GDM1 (cell line): Measurements from ENCODE around the gene METAP1D.

ENCODE experiments used
- DNase-seq: peaks from one replicate; lab custom pipeline; 2025; lab: John Stamatoyannopoulos, UW

Gene METAP1D

DNA sequence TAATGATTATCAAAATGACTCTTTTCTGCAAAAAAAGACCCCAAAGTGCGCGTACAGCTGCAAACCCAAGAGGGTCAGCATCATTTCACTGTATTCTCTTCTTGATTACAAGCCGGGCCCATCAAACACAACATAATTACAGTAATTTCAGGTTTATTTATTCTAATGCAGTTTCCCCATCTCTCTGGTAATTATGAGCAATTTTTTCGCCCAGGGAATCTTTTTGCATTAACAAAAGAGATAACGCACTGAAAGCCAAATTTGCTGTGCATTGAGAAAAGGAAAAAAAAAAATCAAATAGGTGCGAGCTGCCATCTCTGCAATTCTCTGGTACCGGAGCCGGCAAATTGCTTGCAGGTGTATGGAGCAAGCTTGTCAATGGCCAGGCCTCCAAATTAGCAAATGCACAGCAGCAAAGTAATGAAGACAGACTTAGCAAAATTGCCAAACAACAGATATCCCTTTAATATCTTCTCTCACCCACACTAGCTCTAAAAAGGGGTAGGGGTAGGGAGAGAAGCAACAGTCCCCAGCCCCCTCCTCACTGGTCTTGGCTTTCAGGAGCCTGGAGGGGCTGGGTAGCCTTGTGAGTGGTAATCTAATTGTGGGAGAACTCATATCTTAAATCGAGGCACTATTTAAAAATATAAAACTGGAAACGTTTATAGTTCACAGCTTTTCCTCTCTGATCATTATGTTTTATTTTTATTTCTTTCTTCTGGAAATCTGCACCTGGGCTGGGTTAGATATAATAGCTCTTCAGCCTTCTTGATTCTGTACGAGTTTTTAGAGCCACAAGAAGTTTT is 92.2 kb downstream of the METAP1D start:
- no peak for DNase-seq

DNA sequence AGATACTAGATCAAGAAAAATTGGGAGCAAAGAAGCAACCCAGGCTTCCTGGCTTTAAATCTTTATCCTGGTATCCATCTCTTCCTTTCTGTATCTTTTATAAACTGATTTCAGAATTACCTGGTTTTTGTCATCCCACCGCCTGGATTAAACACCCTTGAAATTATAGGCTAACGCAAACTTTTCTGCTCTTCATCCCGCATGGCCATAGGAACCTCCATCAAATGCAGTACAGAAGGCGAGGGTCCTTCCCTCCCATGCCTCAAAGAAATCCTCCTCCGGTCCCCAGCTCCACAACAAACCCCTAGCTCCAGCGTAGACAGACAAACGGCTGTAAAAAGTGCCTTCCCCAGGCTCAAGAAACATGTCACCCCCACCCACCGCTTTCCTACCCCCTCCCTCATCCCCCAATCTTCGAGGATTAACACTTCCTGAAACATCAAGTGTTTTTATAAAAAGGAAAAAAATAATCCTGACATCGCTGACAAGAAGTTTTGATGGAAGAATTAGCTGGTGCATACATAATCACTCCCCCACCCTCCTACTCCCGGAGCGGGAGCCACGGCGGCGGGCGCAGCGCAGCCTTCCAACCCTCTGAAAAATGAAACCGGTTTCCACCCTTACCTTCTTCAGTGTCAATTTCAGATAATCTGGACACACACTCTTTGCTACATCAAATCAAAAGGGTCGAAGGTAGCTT is 93.1 kb downstream of the METAP1D start:
- DNase-seq: no peak

DNA sequence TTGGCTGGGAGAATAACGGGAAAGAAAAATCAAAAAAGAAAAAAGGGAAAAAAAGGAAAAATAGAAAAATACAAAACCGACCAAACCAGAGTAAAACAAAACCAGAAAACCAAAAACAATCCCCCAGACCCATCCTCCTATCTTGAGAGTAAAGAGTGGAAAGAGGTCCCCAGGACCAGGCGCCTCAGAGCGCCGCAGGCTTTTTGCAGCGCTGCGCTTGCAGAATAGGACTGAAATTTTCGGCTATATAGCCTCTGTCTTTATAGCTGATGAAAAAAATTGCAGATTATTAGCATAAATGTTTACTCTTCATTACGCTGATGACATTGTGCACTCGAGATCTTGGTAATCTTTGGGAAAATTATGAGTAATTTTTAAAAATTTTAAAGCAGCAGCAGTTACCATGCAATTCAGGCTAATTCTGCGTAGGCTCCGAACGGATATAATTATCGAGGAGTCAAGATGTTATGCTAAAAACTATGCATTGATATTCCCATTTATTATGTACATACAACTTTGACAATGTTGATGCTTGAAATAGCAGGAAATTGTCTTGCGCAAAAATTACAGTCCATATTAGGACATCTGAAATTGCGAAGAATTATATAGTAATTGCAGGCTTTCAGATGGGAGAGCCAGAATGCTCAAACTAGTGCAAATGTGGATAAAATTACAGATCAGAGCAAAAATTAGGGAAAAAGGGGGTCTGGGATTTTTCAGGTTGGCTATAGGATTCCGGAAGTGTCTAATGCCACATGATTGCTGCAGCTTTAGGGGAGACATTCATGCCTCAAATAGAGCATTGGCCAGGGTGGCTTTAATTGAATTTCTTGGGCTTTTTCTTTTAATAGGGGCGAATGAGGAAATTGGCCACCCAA is 93.9 kb downstream of the METAP1D start:
- DNase-seq: no peak

DNA sequence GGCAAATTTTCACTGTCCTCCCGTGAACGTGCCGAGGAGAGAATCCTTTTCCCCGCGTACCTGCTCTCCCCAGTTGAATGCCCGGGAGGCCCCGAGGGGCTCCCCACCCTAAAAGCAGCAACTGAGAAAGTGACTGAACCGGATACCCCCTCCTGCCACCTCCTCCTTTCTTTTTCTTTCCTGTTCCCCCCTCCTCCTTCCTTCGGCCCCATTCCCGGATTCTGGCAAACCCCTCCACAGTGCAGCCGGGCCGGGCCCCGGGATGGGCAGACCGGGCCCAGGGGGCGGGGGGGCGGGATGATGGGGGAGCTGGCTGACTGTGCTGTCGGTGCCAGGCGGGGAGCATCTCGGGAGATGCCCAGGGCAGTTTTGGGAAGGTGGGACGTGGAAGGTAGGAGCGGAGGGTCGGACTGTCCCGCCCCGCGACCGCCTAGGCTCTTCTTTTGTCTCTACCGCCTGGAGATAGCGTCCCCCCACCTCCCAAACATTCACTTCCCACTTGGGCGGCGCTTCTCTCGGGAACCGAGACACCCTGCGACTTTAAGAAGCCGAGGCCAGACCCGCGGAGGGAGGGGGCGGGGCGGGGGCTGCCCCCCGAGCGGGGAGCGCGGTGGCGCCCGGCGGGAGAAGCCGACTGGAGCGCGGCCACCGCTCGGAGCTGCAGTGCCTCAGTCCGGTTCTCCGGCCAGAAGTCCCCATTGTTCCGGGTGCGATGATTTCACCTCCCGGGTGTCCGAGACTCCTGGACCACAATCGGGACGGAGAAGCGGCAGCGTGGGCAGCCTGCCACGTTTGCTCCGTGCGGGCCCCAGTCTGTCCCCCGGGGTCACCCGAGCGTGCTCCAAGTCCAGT is 94.8 kb downstream of the METAP1D start:
- DNase-seq: no peak

DNA sequence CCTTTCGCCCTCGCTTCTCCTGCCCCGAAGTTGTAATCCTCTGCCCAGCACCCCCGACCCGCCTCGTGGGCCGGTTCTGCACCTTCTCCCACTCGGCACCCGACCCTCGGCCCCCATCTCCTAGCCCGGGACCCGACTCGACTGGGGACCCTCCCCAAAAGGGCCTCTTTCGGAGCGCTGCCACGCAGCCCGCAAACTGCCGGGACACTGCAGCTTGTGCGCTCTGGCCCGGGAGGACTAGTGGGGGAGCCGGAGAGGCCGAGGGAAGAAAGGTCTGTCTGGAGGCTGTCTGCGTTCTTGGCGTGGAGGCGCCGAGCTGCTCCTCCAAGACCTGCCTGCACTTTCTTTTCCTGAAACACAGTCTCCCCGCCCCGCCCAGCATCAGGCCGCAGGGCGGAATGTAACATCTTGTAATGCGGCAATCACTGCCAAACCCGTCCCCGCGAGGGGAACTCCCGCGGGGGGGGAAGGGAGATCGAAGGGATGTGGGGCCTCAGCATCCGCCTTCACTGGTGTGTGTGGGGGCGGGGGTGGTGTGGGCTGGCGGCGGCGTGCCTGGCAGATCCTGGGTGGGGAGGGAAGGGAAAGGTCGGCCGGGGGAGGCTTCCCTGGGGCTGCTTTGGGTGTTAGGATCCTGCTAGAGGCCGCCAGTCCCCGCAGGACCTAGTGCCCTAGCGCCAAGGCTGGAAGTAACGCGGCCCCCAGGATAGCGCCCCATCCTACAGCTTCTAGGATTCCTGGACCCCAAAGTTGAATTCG is 95.6 kb downstream of the METAP1D start:
- no peak for DNase-seq

DNA sequence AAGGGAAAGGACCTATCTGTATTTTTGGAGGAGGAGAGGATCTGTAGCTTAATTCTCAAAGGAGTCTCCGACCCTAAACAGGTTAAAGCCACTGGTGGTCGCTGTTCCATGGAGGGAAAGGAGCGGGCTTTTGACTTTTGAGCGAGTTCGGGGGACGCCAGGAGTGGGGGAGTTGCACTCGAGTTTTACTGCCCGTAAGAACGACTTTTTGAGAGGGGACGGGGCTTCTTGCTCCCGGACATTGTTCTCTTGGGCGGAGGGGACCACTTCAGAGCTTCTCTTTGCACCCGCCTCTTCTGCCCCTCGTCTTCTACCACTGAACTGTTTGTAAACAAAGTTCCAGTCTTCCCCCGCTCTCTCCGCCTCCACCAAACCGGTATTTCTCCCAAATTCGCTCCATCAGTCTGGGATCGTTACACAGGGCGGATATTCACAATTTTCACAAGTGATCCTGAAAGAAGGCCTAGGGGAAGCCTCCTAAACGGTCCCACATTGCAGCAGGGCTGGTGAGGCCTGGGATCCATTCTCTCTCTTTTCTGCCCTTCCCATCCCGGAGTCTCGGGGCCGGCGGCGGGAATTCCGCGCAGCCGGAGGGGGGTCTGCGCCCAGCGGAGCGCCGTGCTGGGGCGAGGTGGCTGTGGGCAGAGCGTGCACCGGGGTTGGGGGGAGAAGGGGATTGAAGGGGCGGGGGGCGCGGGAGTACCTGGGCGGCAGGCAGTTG is 96.3 kb downstream of the METAP1D start:
- no peak for DNase-seq

DNA sequence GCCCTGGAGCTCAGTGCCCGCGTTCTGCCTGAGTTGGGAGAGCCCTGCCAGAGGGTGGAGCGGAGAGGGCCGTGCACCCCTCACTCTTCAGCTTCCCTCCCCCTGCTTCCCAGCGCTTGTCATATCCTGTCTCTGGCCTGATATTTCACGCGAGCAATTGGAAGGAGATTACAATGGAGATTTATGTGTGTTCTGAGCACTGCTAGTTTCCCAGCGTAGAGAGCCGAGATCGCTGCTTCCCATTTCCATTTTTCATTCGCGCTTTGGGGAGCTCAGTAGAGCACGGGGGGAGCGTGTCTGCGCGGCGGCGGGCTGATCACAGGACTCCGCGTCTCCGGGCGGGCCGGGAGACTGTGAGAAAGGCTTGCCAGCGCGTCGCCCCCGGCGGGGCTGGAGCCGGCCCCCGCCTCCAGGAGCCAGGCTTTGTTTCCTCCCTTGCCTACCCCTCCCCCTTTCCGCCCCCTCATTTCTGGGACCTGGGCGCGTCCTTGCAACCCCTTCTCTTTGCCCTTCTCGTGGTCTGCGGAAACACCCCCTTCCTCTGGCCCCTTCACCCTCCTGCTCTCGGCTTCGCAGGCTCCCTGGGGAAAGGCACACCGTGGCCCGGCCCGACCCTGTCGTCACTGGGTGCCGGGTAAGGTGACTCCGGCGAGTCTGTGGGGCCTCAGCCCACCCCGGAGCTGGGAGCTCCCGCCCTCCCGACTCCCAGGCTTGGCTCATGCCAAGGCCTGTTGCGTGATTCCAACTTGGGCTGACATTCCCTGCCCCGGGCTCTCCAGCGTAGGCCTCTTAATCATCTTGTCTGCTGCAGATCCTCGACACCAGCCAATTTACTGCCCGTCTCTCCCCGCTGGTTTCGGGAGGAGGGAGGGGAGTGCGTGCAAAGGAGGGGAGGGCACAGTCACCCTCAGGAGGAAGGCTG is 97.1 kb downstream of the METAP1D start:
- DNase-seq: no peak

DNA sequence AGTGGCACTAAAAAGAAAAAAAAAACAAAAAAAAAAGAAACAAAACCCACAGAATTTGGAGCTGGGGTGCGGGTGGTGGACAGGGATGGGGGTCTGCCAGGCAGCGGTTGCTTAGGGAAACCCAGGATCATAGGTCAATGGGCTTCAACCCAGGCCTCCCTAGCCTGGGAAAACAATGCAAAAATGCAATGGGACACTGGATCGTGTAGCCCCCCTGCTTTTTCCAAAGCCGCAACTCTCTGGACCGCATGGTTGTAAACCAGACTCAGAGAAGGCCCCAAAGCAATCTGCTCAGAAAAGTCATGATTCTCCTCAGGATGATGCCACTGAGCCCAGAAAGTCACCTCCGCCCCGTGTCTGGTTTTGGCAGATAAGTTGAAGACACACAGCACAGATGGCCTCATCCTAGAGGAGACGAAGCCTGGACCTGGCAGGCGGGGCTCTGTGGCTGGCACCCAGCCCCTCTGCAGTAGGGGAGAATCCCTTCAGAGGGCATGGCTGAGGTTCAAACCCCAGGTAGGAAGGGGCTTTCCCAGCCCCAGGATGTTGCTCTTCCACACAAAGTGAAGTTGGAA is 97.9 kb downstream of the METAP1D start:
- no peak for DNase-seq

DNA sequence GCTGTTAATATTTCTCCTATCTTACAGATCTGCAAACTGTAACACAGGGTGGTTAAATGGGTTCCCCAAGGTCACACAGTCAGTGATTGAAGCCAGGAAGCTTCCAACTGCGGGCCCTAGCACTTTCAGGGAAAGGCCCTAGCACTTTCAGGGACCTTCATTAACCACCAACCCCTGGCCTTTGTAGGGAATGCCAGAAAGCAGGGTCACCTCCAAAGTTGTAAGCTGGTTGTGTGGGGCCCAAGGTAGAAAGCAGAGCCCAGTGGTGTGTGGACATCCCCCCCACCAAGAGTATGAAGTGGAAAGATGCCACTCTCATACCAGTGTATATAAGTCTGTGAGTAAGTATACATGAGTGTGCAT is 98.5 kb downstream of the METAP1D start:
- no peak for DNase-seq

DNA sequence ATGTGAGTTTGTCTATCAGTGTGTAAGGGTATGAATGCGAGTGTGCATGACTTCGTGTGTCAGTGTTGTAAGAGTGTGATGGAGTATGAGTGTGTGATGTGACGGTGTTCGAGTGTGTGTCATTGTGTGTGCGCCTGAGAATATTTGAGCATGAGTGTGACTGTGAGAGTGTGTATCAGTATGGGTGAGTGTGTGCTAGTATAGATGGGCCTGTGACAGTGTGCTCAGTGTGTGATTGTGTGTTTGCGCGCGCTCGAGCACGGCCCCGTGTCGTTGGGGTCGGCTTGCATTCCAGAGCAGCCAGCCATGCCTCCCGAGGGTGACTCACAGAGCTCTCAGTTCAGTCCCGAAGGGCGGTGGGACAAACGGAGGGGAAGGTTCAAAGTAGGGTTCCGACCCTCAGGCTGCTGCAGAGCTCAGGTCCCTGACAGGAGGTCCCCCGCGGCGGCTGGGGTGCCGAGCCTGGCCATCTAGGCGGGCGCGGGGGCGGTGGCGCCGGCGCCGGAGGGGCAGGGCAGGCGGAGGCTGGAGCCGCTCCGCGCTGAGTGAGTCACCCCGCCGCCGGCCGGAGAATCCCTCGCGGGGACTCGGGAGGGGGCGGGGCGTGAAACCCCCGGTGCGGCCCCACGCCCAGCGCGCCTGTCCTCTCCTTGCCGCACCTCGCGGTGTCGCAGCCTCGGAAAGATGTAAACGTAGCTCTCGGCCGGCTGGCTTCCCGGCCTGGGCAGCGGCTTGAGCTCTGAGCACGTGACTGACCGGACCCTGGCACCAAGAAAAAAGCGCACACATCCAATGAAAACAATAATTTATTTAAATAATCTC is 99.1 kb downstream of the METAP1D start:
- DNase-seq: no peak

DNA sequence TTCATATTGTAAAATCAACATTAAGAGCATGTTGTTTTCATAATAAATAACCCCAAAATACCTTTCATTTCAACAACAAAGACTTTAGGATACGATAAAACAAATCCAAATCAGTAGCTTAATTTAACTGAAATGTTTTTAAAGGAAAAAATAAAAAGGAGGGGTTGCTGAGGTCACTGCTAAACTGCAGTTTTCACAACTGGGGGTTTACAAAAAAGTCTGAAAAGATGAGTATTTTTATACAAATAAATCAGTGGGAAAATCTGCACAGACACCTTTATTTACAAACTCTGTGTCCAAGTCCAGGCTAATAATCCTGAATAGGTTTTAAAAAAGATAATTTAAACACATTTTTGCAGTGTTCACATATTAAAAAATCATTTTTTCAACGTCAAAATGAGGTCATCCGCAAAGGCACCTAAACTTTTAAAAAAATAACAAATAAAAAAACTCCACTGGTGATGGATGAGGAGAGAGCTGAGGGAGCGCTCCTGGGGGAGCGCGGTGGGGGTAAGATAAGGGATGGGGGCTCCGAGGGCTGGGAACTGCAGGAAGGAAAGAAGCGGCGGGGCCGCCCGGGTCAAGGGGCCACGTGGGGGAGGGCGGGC is 99.8 kb downstream of the METAP1D start:
- DNase-seq: no peak

DNA sequence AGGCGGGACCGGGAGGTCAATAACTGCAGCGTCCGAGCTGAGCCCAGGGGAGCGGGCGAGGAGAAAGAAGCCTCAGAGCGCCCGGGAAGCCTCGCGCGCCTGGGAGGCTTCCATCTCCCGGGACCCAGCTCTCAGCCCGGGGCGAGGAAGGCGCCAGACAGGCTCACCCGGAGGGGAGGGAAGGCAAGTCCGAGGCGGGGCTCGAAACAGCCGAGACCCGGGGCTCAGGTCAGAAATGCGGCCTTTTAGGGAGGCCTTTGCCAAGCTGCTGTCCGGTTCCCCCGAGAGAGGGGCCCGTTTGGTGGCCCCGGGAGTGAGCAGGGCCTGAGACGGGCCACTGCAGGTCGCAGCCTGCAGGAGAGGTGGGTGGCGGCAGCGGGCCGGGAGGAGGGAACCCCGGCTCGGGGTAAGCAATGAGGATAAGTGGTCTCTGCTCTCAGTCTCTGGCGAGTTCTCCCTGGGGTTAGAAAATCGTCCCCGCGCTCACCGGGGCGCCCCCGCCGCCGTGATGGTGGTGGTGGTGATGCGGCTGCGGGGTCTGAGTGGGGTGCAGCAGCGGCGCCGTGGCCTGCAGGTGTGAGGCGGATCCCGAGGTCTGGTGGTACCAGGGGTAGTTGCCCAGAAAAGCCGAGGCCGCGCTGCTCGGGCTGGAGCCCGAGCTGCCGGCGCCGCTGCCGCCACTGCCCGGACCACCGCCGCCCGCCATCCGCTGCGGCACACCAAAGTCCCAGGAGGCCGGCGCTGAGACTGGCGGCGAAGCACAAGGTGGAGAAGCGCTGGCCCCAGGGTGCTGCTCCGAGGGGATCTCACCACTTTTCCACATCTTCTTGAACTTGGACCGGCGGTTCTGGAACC is 100.6 kb downstream of the METAP1D start:
- no peak for DNase-seq

DNA sequence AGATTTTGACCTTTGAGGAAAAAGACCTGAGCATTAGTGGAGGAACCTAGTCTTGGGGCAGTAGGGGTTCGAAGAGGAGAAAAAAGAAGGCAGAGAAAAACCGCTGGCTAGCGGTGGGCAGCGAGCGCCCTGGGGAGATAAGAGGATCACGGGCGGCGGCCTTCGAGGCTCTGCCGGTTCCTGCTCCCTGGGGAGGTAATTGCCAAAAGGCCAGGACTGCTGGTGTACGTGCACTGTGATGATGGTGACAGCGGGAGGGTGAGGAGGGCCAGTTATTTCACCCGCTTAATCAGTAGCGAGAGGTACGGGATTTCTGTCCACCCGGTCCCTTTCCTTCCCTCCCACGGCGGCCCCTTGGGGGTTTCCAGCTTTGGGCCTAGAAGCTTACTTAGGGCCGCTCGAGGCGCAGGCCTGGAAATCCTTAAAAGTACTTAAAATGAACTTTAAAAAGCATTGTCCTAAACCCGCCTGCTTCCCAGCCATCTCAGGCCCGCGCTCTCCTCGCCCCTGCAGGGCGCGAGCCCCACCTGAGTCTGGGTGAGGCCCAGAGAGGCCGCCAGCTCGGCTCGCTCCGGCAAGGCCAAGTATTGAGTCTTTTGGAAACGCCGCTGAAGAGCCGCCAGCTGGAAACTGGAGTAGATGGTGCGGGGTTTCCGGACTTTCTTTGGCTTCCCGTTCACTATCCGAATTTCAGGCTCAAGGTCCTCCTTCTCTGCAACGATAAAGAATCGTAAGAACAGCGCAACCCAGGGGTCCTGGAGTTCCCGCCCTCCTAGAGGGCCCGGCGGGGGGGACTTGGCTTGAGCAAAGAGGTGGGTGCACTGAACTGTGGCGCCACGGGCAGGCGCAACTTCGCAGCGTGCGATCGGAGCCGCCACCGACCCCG is 101.4 kb downstream of the METAP1D start:
- DNase-seq: no peak

DNA sequence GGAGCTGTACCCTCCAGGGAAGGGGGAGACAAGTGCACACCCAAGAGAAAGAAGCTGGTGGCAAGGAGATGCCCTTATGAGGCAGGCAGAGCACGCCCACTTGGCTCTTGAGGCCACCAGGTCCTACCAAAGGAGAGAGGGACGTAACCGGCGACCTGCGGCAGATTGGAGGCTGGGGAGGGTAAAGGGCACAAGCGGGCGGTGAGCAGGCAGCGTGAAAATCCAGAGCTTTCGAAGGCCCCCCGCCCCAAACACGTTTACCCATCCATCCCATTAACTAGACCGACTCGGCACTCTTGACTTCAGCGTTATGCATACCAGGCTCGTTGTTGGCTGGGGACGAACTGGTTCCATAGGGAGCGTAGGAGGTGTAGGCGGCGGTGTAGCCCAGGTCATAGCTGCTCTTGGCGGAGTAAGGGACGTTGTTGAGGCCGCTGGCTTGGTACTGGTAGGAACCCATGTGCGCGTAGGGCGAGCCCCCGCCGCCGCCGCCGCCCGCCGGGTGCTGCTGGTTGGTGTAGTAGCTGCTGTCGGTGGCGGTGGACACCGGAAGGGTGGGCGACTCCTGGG is 102.2 kb downstream of the METAP1D start:
- DNase-seq: no peak
